Lung (tissue), 12 donors: ENCODE results near the gene RAPGEF2. TPM values are rescaled to one million over a fixed set of nuclear protein-coding genes. Genes with fewer than 3 reads are reported as not detected.

Source experiments
- ATAC-seq: fragments of 200-7000 bp; cut with Tn5 transposase; one replicate; pipeline ENCODE4 v1.9.1; 2020; ENCODE audit warnings: moderate number of reproducible peaks; ENCODE audit not compliant: insufficient read depth, low FRiP score
- DNase-seq, 3 donors: peaks; one replicate each; pipeline ENCODE4 v3.0.0-alpha.2; 2013 to 2017
- H3K27ac ChIP-seq, 2 donors: one replicate each; pipeline ENCODE4 v1.5.1; 2013; ENCODE audit warnings: mild to moderate bottlenecking in 2 of 2, moderate library complexity in 2 of 2, control low read depth in 1 of 2, inconsistent platforms in 1 of 2, low read depth in 1 of 2, low read length in 1 of 2
- H3K27me3 ChIP-seq, 3 donors: one replicate each; pipeline ENCODE4 v1.5.1; 2013; ENCODE audit warnings: low read length in 2 of 3; ENCODE audit not compliant: control insufficient read depth in 3 of 3, insufficient read depth in 3 of 3
- H3K36me3 ChIP-seq, 4 donors: one replicate each; pipeline ENCODE4 v1.5.1; 2013; ENCODE audit warnings: low read length in 4 of 4, mild to moderate bottlenecking in 1 of 4, moderate library complexity in 1 of 4; ENCODE audit not compliant: control insufficient read depth in 4 of 4, insufficient read depth in 4 of 4
- H3K4me1 ChIP-seq, 5 donors: one replicate each; pipeline ENCODE4 v1.5.1; 2013; ENCODE audit warnings: low read length in 5 of 5, mild to moderate bottlenecking in 2 of 5, moderate library complexity in 1 of 5; ENCODE audit not compliant: control insufficient read depth in 5 of 5, insufficient read depth in 5 of 5
- H3K4me3 ChIP-seq: one replicate; pipeline ENCODE4 v1.5.1; 2013; ENCODE audit warnings: mild to moderate bottlenecking, control low read depth, moderate library complexity
- H3K9ac ChIP-seq, 2 donors: one replicate each; pipeline ENCODE4 v1.5.1; 2013; ENCODE audit warnings: low read length in 2 of 2, control low read depth in 1 of 2; ENCODE audit not compliant: insufficient read depth in 1 of 2
- H3K9me3 ChIP-seq, 4 donors: one replicate each; pipeline ENCODE4 v1.5.1; 2013; ENCODE audit warnings: low read length in 3 of 4, mild to moderate bottlenecking in 1 of 4, moderate library complexity in 1 of 4; ENCODE audit not compliant: control insufficient read depth in 4 of 4, insufficient read depth in 3 of 4
- WGBS, 2 donors: extraction: QIAGEN DNeasy Blood & Tissue Kit; methylation state at CpG; one replicate each; pipeline ENCODE4 v1.1.7; 2013; 5-methylcytosine and 5-hydroxymethylcytosine counted together
- polyA plus RNA-seq, 2 donors: library from polyadenylated mRNA; stranded (reverse); fragments of 200-250 nt; gene quantifications; one replicate each; pipeline ENCODE4 v1.2.1, GENCODE V29; 2013
- total RNA-seq, 2 donors: library from RNA; depleted of rRNA in 1 of 2; stranded (reverse); fragments of >200 nt in 1 of 2; gene quantifications; one replicate each; pipeline ENCODE4 v1.2.1, GENCODE V29; 2014 to 2021
- TF ChIP-seq, protein P1 (sequence below): IDR thresholded peaks from 2 replicates; pipeline ENCODE4 v1.5.1; 2012; ENCODE audit warnings: mild to moderate bottlenecking; ENCODE audit errors: control extremely low read depth, extremely low read depth
- donor health status: control.
- donor health status: control.
- donor health status: Bipolar disorder and iron deficiency.
- donor health status: healthy.
- donor health status: DM: yes; HTN: yes; CAD: no.

The RAPGEF2 gene
- total and polyA plus RNA-seq, 4 donors, result 8.6 to 88.7 (median 32.2) TPM

DNA sequence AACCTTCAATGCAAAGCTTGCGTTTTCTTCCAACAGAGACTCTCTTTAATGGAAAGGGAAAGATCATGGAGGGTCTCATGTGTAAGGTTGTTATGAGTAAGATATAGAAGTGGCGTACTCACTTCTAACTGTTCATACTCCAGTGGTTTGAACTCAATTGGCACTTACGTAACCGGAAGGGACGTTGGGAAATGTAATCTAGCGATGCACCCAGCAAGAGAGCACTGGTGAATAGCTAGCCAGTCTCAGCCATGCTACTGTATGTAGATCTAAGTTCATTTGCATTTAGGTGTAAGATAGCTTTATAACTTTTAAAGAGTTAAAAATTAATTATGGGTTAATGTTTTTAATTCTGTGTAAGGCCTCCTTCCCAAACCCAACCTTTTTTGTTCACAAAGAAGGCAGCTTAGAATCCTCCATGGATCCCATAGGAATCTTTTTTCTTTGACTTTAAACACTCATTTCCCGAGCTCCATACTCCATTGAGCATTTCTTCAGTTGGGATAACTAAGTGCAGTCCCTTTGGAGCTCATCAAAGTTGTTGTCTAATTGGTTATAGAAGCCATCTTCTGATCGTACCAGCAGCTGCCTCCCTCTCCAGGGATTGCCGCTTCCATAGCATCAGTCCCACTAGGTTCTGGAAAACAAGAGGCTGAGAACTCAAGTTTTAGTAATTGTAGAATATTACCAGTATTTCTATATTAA, 191.1 kb downstream of the RAPGEF2 start:
- 81 to 93% methylated on average over 9 of the region's 9 CpGs for WGBS, 2 donors

DNA sequence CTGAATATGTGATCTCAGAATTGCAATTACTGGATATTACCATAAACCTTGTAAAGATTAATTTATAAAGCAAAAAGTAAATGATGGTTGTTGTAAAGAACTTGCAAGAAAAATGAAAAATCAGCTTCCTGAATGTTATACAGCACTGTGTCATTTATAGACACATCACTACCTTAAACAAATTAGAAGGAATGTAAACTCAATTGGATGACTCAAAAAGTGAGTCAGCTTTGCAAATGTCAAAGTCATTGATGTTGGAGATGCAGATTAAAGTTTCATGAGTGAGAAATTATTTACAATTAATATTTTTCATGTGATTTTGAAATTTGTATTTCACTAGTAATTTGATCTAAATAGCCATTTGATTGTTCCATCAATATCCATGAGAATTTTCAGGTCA, 193.2 kb downstream of the RAPGEF2 start:
- DNase-seq, result no peak
- Histone ChIP-seq H3K9ac (no peak overlapping the region), H3K4me3 (no peak overlapping the region), H3K36me3 (no peaks in the 10 kb centered on the region), H3K27me3 (no peaks in the 10 kb centered on the region), H3K9me3 (no peaks in the 10 kb centered on the region), H3K27ac (no peak overlapping the region), H3K4me1 (peaks cover 0 to 23% (median 2%) of the 10 kb centered on the region in 5 donors)
- TF ChIP-seq, protein P1, sequence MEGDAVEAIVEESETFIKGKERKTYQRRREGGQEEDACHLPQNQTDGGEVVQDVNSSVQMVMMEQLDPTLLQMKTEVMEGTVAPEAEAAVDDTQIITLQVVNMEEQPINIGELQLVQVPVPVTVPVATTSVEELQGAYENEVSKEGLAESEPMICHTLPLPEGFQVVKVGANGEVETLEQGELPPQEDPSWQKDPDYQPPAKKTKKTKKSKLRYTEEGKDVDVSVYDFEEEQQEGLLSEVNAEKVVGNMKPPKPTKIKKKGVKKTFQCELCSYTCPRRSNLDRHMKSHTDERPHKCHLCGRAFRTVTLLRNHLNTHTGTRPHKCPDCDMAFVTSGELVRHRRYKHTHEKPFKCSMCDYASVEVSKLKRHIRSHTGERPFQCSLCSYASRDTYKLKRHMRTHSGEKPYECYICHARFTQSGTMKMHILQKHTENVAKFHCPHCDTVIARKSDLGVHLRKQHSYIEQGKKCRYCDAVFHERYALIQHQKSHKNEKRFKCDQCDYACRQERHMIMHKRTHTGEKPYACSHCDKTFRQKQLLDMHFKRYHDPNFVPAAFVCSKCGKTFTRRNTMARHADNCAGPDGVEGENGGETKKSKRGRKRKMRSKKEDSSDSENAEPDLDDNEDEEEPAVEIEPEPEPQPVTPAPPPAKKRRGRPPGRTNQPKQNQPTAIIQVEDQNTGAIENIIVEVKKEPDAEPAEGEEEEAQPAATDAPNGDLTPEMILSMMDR, result no peak
- ATAC-seq, result no peak

More for the DNA sequence above, 191.1 kb downstream of the RAPGEF2 start:
- DNase-seq (no peak), ATAC-seq (no peak)
- TF ChIP-seq, protein P1, result no peak
- H3K27ac ChIP-seq, result no peak overlapping the region
- no peaks in the 10 kb centered on the region for H3K9me3 ChIP-seq
- H3K4me1 ChIP-seq, result peaks cover 0 to 39% (median 2%) of the 10 kb centered on the region in 5 donors
- no peak overlapping the region for H3K9ac ChIP-seq
- H3K27me3 ChIP-seq, result no peaks in the 10 kb centered on the region
- no peaks in the 10 kb centered on the region for H3K36me3 ChIP-seq
- no peak overlapping the region for H3K4me3 ChIP-seq

DNA sequence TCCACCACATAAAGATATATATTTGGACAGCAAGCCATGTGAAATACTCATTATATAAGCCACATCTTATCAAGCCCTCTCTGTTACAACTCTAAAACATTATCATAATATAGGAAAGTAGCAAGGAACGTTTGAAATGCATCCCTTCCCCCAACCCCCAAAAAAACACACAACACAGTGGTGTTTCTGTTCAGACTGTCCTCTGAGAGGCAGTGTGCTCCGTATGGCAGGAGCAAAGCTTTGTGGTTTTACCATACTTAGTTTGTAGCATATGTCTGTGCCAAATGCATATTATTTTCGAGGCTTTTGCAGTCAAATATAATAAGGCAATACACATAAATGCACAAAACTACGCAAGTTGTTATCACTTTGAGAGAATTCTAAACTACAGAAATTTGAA, 194.2 kb downstream of the RAPGEF2 start:
- ATAC-seq (no peak), DNase-seq (no peak)
- WGBS, 2 donors, result 68 to 78% methylated on average over 4 of the region's 4 CpGs
- Histone ChIP-seq H3K4me1 (peaks cover 0 to 19% (median 2%) of the 10 kb centered on the region in 5 donors), H3K9ac (no peak overlapping the region), H3K9me3 (no peaks in the 10 kb centered on the region), H3K4me3 (no peak overlapping the region), H3K36me3 (no peaks in the 10 kb centered on the region), H3K27ac (no peak overlapping the region), H3K27me3 (no peaks in the 10 kb centered on the region)
- TF ChIP-seq, protein P1, result no peak

DNA sequence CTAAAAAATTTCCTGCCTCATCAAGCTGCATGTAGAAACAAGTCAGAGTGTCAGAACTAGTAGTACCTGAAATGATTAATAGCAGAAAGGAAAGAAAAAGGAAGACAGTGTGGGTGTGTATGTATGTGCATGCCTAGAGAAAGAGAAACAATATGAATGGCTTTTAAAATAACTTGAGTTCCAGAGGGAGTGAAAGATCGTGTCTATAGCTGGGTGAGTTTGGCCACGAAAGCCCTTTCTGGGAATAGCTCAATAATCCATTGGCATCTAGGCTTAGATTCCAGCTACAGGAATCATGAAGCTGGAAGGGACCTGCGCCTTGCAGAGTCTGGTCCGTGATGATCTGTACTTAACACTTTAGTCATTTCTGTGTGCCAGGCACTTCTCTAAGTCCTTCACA, 195.6 kb downstream of the RAPGEF2 start:
- 42 to 59% methylated on average over 4 of the region's 4 CpGs for WGBS, 2 donors
- no peak for ATAC-seq
- TF ChIP-seq, protein P1, result no peak
- Histone ChIP-seq H3K36me3 (no peaks in the 10 kb centered on the region), H3K27ac (no peak overlapping the region), H3K4me3 (no peak overlapping the region), H3K9me3 (no peaks in the 10 kb centered on the region), H3K4me1 (peaks cover 0 to 19% (median 2%) of the 10 kb centered on the region in 5 donors), H3K9ac (no peak overlapping the region), H3K27me3 (no peaks in the 10 kb centered on the region)
- no peak for DNase-seq
